ENCODE results near the gene VRK3.

VRK3 gene

DNA sequence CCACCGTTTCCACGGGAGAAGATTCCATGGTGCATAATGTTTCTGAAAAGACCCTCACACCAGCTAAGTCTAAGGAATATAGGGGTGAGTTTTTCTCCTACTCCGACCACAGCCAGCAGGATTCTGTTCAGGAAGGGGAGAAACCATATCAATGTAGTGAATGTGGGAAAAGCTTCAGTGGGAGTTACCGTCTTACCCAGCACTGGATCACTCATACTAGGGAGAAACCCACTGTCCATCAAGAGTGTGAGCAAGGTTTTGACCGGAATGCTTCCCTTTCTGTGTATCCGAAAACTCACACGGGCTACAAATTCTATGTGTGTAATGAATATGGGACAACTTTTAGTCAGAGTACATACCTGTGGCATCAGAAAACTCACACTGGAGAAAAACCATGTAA is 19.8 kb upstream of the VRK3 start:
- TF ChIP-seq, protein P1, sequence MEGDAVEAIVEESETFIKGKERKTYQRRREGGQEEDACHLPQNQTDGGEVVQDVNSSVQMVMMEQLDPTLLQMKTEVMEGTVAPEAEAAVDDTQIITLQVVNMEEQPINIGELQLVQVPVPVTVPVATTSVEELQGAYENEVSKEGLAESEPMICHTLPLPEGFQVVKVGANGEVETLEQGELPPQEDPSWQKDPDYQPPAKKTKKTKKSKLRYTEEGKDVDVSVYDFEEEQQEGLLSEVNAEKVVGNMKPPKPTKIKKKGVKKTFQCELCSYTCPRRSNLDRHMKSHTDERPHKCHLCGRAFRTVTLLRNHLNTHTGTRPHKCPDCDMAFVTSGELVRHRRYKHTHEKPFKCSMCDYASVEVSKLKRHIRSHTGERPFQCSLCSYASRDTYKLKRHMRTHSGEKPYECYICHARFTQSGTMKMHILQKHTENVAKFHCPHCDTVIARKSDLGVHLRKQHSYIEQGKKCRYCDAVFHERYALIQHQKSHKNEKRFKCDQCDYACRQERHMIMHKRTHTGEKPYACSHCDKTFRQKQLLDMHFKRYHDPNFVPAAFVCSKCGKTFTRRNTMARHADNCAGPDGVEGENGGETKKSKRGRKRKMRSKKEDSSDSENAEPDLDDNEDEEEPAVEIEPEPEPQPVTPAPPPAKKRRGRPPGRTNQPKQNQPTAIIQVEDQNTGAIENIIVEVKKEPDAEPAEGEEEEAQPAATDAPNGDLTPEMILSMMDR (IDR thresholded peaks at IDR 0.05; ENCODE audit: low read length), result no peak
- no peak for TF ChIP-seq EZH2 (IDR thresholded peaks at IDR 0.05; ENCODE audit: borderline replicate concordance, low read length)
- H4K20me1 ChIP-seq (ENCODE audit: insufficient read depth, low read length), result no peaks in the 10 kb centered on the region
- no peaks in the 10 kb centered on the region for H3K27me3 ChIP-seq (ENCODE audit: insufficient read depth, low read length)
- H3K4me3 ChIP-seq (ENCODE audit: low read depth, low read length, poor library complexity, severe bottlenecking), result no peak overlapping the region
- peaks cover 85% of the 10 kb centered on the region for H3K36me3 ChIP-seq (ENCODE audit: insufficient read depth, low read length)
- no peak overlapping the region for H2AFZ ChIP-seq (ENCODE audit: low read length)
- H3K4me1 ChIP-seq (ENCODE audit: insufficient read depth, low read length, severe bottlenecking), result no peaks in the 10 kb centered on the region
- H3K79me2 ChIP-seq (ENCODE audit: insufficient read depth, low read length), result no peaks in the 10 kb centered on the region
- no peak overlapping the region for H3K9ac ChIP-seq (ENCODE audit: low read length)
- H3F3A ChIP-seq (ENCODE audit: insufficient read depth, low read length), result no peaks in the 10 kb centered on the region
- no peak overlapping the region for H3K27ac ChIP-seq (ENCODE audit: low read depth, low read length, poor library complexity, severe bottlenecking)
- peaks cover 33% of the 10 kb centered on the region for H3K9me3 ChIP-seq (ENCODE audit: low read length)
- H3K4me2 ChIP-seq (ENCODE audit: low read length), result no peak overlapping the region
- H3K9me2 ChIP-seq (ENCODE audit: low read depth, low read length), result no peaks in the 10 kb centered on the region

DNA sequence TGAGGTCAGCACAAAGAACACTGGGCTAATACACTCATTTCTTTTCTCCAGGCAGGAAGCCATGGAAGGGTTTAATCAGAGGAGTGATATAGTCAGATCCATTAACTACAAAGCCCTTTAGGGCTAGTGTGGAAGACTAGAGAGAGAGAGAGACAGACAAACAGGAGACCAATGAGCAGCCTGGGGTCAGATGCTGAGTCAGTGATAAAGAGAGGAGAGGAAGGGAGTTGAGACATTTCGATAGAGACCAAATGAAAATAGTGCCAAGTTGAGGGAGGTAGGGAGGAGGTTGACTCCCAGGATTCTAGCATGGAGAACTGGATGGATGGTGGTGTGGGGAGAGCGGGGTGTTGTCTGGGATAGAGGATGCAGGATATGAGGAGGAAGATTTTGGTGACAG is 18.8 kb upstream of the VRK3 start:
- TF ChIP-seq EZH2 (IDR thresholded peaks at IDR 0.05; ENCODE audit: borderline replicate concordance, low read length), result no peak
- TF ChIP-seq, protein P1 (IDR thresholded peaks at IDR 0.05; ENCODE audit: low read length), result no peak
- Histone ChIP-seq H3F3A (ENCODE audit: insufficient read depth, low read length) (no peaks in the 10 kb centered on the region), H3K9me2 (ENCODE audit: low read depth, low read length) (no peaks in the 10 kb centered on the region), H3K4me2 (ENCODE audit: low read length) (no peak overlapping the region), H3K9me3 (ENCODE audit: low read length) (peaks cover 33% of the 10 kb centered on the region), H3K4me3 (ENCODE audit: low read depth, low read length, poor library complexity, severe bottlenecking) (no peak overlapping the region), H3K27me3 (ENCODE audit: insufficient read depth, low read length) (no peaks in the 10 kb centered on the region), H3K36me3 (ENCODE audit: insufficient read depth, low read length) (peaks cover 94% of the 10 kb centered on the region), H4K20me1 (ENCODE audit: insufficient read depth, low read length) (no peaks in the 10 kb centered on the region), H2AFZ (ENCODE audit: low read length) (no peak overlapping the region), H3K27ac (ENCODE audit: low read depth, low read length, poor library complexity, severe bottlenecking) (no peak overlapping the region), H3K4me1 (ENCODE audit: insufficient read depth, low read length, severe bottlenecking) (no peaks in the 10 kb centered on the region), H3K79me2 (ENCODE audit: insufficient read depth, low read length) (no peaks in the 10 kb centered on the region), H3K9ac (ENCODE audit: low read length) (no peak overlapping the region)

DNA sequence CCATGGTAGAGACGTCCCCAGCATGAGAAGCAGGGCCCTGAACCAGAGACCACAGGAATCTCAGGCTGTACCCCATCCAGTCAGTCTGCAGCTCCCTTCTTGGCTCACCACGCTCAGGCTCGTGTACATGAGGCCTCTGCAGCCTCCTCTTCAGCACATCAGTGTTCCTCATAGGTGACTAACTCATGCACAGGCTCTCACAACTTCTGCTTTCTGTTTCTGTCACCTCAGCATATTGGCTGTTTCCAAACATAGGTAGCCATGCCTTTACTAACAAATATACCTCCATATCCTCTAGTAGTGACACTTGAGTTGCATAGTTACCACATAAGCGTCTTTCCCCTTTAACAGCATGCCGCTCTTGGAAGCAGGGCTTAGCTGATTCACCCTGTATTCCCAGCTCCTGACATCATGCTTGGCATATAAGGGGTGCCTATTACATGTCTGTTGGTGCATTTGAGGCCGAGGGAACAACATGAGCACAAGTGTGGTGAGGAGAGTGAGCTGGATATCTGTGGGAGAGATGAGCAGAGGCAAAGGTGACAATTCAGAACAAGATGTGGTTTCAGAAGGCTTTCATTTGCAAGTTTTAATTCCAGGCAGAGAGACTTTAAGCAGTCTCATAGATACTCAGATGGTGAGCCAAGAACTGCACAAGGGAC is 17.3 kb upstream of the VRK3 start:
- no peak overlapping the region for H3K9ac ChIP-seq (ENCODE audit: low read length)
- peaks cover 93% of the 10 kb centered on the region for H3K36me3 ChIP-seq (ENCODE audit: insufficient read depth, low read length)
- no peak overlapping the region for H2AFZ ChIP-seq (ENCODE audit: low read length)
- H3K4me1 ChIP-seq (ENCODE audit: insufficient read depth, low read length, severe bottlenecking), result no peaks in the 10 kb centered on the region
- no peaks in the 10 kb centered on the region for H3K79me2 ChIP-seq (ENCODE audit: insufficient read depth, low read length)
- TF ChIP-seq, protein P1 (IDR thresholded peaks at IDR 0.05; ENCODE audit: low read length), result no peak
- no peak for TF ChIP-seq EZH2 (IDR thresholded peaks at IDR 0.05; ENCODE audit: borderline replicate concordance, low read length)
- H3K4me3 ChIP-seq (ENCODE audit: low read depth, low read length, poor library complexity, severe bottlenecking), result no peak overlapping the region
- no peak overlapping the region for H3K4me2 ChIP-seq (ENCODE audit: low read length)
- peaks cover 30% of the 10 kb centered on the region for H3K9me3 ChIP-seq (ENCODE audit: low read length)
- no peaks in the 10 kb centered on the region for H3K9me2 ChIP-seq (ENCODE audit: low read depth, low read length)
- no peaks in the 10 kb centered on the region for H3K27me3 ChIP-seq (ENCODE audit: insufficient read depth, low read length)
- no peaks in the 10 kb centered on the region for H4K20me1 ChIP-seq (ENCODE audit: insufficient read depth, low read length)
- no peak overlapping the region for H3K27ac ChIP-seq (ENCODE audit: low read depth, low read length, poor library complexity, severe bottlenecking)
- no peaks in the 10 kb centered on the region for H3F3A ChIP-seq (ENCODE audit: insufficient read depth, low read length)

Measured in OCI-LY1 (cell line).